H1 (cell line): ENCODE measurements around the gene CTNNA3. TPM values are rescaled to one million over a fixed set of nuclear protein-coding genes. Genes with fewer than 3 reads are reported as not detected.

ENCODE experiments used
- CHD7 ChIP-seq: fragments of 300-600 bp; sonication (generic); IDR thresholded peaks from 2 replicates; pipeline ENCODE4 v1.7.1; 2012; ENCODE audit warnings: low read length, moderate library complexity, mild to moderate bottlenecking, inconsistent platforms; ENCODE audit not compliant: insufficient replicate concordance
- MAX ChIP-seq: IDR thresholded peaks from 2 replicates; pipeline ENCODE4 v1.6.1; 2012; ENCODE audit warnings: inconsistent platforms
- TAF7 ChIP-seq: optimal IDR thresholded peaks from 2 replicates; pipeline ENCODE3; 2011; ENCODE audit warnings: low read depth, mild to moderate bottlenecking, inconsistent platforms, low read length, moderate library complexity, borderline replicate concordance
- ZNF274 ChIP-seq: IDR thresholded peaks from 2 replicates; pipeline ENCODE4 v1.7.0; 2012; ENCODE audit warnings: low read length, borderline replicate concordance; ENCODE audit errors: extremely low read depth
- polyA plus RNA-seq, 7 experiments: library from polyadenylated mRNA; depleted of rRNA in 3 of 7; stranded (reverse) in 5 of 7; unstranded in 2 of 7; fragments of >200 nt in 5 of 7; fragments of 200-250 nt in 2 of 7; gene quantifications; 1 replicate in 5 of 7; 2 replicates in 1 of 7; 4 replicates in 1 of 7; pipeline versions ENCODE4 v1.2.1 to v1.2.3, GENCODE V29; 2011 to 2013; ENCODE audit warnings: missing spikeins in 2 of 7, mixed read lengths in 2 of 7
- total RNA-seq: library from RNA; stranded (reverse); fragmentation: NEBNext Ultra II Directional; extraction: Animal tissue kit (Norgen Biotek cat#: 25700); gene quantifications from 2 replicates; pipeline ENCODE4 v1.2.1, GENCODE V29; 2021

The CTNNA3 gene
- total and polyA plus RNA-seq, 2 of the 8 experiments (the other 6 are each of a cell fraction or from before 2014, with no cell fraction given), result 1.3 to 1.5 TPM

- TF ChIP-seq CHD7 (no peak), ZNF274 (no peak), MAX (no peak), TAF7 (no peak)
These were observed 92.9 kb downstream of the CTNNA3 start (continued) for GRCh38 chr10:67603086-67603485.
